GM21526 (cell line): ENCODE data around the gene PRRX1.

ENCODE experiments used
- ATAC-seq: cut with Tn5 transposase; IDR thresholded peaks from one replicate; pipeline ENCODE4 v1.9.1; 2021; ENCODE audit warnings: moderate library complexity; ENCODE audit not compliant: unreplicated experiment, low FRiP score

Gene PRRX1

DNA sequence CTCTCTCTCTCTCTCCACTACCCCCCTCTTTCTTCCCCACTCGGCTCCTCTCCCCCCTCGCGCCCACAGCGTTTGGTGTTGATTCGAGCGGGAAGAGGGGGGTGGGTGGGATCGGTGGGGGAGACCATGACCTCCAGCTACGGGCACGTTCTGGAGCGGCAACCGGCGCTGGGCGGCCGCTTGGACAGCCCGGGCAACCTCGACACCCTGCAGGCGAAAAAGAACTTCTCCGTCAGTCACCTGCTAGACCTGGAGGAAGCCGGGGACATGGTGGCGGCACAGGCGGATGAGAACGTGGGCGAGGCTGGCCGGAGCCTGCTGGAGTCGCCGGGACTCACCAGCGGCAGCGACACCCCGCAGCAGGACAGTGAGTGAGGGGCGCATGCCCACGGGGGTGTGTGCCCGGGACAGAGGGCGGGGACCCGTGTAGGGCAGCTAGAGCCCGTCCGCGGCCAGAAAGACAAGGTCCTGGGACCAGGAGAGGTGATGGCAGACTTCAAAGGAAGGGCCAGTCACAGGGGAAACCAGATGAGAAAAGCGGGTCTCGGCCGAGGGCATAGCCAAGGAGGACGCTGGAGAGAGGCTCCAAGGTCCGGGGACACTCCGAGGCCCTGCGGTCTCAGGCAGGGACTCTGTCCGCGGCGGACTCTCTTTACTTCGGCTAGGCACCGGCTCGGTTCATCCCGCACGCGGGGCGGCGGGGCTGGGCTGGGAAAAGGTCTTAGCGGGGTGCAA, at the start of gene PRRX1:
Gene PRRX1, plus strand, starts transcription at position 39 of the 735 bp plus-strand sequence. Its CDS starts 88 bp downstream, at position 127.
- ATAC-seq = no peak

DNA sequence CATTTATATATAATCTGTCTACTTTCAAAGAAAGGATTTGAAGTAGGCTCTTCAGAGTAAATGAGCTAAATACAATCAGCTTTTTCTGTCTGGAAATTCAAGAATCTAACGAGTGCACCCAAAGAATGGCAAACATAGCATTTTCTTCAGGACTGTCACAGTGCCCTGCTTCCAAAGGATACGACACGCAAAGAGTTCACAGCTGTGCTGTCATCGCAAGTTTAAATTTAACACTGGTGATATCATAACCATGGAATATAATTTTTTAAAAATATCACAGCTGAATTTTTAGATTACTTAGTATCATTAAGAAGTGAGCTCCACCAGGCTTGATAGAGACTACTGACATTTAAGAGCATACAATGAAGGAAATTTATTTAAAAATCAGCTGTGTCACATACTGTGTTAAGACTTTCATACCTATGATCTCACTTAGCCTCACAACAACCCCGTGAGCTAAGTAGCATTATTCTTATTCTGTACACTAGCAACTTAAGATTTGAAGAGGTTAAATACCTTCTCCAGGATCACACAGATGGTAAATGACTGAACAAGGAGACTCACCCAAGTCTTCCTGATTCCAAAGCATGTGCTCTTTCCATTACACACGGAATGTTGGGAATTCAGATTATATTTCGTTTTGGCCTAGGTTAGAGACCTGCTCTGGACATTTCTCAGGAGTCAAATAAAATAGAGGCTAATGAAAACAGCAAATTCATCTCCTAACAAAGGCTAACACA, 46.2 kb upstream of the PRRX1 start:
- ATAC-seq = no peak

GRCh38 chr1:170618421-170618820, 45.5 kb upstream of the PRRX1 start:
- no peak for ATAC-seq

DNA sequence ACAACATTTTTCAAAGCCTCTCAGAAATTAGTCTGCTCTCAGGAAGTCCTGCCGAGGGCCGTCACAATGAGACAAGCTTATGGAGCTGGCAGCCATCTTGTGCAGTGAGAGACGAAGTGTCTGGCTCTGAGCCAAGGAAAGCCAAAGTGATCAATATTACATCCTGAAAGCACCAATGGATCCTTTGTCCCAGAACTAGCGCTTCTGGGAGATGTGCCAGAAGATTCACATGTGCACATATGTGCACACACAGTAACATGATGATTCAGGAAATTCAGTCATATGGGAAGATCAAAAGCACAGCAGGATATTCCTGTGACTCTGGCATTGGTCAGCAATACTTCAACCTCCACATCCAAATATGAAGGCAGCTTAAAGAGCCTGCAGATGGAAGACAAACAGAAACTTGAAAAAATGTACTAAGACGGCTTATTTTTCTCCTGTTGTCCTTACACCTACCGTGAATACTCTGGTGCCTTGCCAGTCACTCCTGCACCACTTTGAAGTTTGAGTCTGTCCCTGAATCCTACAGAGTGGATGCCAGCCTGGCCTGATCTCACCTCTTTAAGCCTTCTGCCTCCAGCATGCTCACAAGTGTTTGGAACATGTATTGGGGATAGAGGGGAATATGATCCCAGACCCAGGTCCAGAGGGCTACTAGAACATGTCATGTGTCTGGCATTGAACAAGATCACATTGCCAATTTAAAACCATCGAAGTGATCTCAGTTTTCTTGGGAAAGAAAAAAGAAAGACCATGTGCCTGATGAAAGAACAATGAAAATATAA, 44.5 kb upstream of the PRRX1 start:
- ATAC-seq = no peak

- ATAC-seq = no peak
Observed at GRCh38 chr1:170620164-170620563, 43.8 kb upstream of the PRRX1 start.

DNA sequence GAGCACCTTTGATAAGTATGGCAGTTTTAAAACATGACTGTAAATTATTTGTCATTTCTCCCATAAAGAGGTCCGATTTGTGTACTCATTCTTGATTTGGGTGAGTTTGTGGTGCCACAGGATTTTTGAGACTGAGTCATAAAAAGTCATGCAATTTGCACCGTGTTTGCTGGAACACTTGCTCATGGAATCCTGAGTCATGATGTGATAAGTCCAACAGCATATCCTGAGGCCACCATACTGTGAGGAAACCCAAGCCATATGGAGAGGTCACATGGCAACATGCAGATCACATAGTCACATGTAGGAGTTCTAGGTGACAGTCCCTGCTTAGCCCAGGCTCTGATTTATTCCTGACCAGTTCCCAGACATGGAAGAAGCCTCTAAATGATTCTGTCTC, 40.8 kb upstream of the PRRX1 start:
- ATAC-seq = no peak

GRCh38 chr1:170624146-170624545, 39.8 kb upstream of the PRRX1 start:
- ATAC-seq = no peak

DNA sequence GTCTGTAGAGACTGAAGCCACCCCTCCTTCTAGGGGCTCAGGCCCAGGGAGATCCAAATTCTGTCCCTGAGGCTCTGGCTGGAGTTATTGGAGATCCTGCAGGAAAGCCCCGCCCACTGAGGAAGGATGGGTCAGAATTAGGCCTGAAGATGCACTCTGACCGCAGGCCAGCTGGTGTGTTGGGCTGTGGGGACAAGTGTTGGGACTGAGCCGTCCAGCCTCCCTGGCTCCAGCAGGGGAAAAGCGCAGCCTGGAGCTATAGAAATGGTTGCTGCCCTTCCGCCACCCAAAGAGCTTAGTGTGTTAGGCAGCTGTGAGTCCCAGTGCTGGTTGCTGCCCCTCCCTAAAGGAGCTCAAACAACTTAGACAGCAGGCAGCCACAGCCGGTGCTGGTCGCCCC, 33.0 kb upstream of the PRRX1 start:
- ATAC-seq = no peak

DNA sequence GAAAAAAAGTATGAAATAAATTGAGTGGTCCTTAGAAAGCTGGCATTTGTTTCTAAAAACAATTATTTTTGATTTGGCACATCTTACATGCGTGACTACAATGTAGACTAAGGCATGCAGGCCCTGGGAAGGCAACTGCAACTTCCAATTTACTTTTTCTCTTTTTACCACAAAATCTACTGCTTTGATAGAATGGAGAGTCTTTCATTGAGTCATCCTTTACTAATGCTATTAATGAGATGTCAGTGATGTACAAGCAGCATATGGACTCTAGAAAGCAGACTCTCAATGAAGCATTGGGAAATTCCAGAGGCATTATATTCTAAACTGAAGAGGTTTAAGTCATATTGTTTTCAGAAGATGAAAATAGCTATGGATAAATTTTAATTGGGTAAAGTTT, 29.6 kb upstream of the PRRX1 start:
- ATAC-seq = no peak

DNA sequence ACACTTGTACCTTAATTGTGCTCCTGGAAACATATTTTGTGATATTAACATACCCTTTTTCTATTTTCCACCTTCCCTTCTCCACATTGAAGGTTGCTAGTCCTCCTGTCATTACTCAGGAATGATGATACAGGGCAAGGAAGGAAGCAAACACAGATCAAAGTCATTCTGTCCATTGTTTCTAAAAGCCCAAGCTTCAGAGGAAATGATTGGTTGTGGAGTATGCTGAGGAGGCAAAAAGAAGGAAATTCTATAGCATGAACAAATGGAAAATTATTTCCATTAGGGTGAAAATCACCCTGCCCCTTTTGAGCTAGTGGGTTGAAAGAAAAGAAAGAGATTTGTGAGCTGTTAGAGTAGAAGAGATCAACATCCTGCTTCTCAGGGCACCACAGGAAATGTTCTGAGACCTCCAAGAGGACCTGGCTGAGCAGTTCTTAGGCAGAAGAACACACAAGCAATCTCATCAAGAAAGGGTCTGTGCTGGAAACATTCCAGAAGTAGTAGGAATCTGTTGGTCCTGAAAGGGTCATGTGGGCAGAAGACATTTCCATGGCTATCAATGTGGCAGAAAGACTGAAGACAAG, 29.0 kb upstream of the PRRX1 start:
- no peak for ATAC-seq

- ATAC-seq = no peak
Observed at GRCh38 chr1:170640581-170640980, 23.4 kb upstream of the PRRX1 start.

GRCh38 chr1:170657275-170657853, 6.6 kb upstream of the PRRX1 start:
- no peak for ATAC-seq

DNA sequence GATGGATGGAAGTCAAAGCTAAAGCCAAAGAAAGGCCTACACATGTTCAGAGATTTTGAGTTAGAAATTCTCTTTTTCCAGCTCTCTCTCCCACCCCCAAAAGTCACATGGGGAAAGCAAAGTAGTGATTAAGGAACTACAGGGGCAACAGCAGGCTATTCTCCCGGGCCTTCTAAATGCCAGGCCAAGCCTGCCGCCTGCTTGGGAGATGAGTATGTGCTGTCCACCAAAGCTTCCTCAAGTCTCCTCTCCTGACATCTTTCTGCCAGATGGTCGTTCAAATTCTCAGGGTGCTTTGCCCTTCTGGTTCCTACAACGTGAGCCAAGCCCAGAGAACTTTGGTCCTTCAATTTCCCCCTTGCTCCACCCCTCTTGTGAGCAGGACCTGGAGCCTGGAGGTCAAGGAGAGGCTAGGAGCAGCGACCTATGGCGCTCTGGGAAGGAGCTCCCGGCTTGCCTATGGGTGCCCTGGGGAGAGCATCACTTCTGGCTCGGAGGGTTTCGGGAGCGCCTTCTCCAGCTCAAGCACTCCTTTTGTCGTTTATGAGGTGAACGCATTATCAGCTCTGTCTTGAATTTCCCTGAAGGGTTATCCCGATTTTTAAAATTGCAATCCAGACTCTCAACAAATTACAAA, 4.4 kb upstream of the PRRX1 start:
- no peak for ATAC-seq

DNA sequence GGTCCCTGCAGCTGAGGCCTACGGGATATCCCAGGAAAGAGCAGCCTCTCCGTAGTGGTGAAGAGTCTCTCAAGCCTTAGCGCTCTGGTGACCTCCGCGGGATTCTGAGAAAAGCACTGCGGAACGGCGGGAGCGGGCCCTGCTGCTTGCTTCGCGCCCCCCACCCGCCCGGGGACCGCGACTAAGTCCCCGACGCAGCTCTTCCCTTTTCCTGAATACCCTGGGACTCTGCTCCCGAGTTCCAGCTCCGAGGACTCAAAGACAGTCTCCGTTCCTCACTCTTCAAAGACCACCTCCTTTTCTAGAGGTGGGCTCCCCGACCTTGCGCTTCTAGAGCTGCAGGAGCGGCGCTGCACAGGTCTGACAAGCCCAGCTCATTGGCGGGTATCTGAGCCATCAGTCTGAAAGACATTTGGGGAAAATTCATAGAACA, 3.6 kb upstream of the PRRX1 start:
- ATAC-seq = no peak

GRCh38 chr1:170660871-170661645, 2.9 kb upstream of the PRRX1 start:
- no peak for ATAC-seq

DNA sequence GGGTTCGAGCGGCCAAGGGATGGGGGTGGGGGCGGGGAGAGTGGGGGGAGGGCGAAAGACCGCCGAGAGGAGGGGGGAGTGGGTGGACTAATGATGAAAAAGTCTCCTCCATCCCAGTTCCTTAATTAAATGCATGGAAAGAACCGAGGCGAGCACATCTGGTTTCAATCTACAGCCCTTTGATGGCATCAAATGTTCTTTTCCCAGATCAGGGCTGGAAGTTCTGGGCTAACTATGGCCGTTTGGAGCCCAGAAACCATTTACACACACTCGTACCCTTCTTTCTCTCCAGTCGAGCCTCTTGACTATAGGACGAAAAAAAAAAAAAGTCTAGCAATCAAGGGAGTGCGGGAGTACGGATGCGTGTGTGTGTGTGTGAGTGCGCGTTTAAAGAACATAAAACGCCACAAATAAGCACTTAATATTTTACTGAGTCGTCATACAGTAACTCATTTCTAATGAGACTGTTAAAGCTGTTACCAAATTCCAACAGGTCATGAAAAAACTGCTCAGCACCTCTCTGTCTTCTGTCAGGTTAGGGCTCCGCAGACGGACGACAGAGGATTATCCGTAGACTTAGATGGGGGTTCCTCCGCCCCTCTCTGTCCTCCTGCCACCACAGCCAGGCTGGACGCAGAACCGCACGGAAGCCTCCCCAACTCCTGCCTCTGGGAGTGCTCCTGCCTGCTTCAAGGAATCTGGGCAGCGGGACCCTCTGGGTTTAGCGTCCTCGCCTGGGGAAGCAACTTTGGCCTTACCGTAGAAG, 2.1 kb upstream of the PRRX1 start:
- no peak for ATAC-seq

- ATAC-seq = no peak
Observed at GRCh38 chr1:170662561-170663403, 1.1 kb upstream of the PRRX1 start.
